LNCaP clone FGC (cell line): ENCODE data around the gene LEMD1.

Experiments
- DNase-seq: peaks from one replicate; pipeline ENCODE4 v3.0.0-alpha.2; 2011; ENCODE audit warnings: low read depth
- H3K4me3 ChIP-seq: 2 replicates; pipeline ENCODE4 v1.5.1; 2011; ENCODE audit warnings: mild to moderate bottlenecking, low read depth, low read length, control low read depth
- CTCF ChIP-seq: IDR thresholded peaks from 2 replicates; pipeline ENCODE4 v1.5.1; 2012; ENCODE audit warnings: mild to moderate bottlenecking; ENCODE audit not compliant: control insufficient read depth, insufficient read depth; ENCODE audit errors: extremely low read depth

LEMD1 gene

DNA sequence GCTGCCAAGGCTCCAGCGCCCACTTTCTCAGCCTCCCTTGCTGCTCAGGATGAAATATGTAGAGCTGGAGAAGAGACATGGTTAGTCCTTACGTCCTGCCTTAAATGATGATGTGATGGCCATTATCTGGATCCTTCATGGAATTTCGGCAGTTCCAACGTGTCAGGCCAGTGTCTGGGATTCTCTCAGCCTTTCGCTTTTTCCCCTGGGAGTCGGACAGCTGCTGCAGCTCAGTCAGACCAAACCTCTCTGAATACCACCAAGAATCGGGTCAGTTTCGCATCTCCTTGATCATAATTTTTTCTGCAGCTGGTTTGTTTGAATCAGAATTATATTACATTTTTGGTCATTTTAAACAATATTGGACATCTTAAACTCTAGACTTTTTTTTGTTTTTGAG, 42.8 kb downstream of the LEMD1 start:
- no peak for DNase-seq
- no peak for TF ChIP-seq CTCF
- no peak overlapping the region for H3K4me3 ChIP-seq

GRCh38 chr1:205377355-205377754, 44.5 kb downstream of the LEMD1 start:
- no peak for DNase-seq
- no peak for TF ChIP-seq CTCF
- no peak overlapping the region for H3K4me3 ChIP-seq

DNA sequence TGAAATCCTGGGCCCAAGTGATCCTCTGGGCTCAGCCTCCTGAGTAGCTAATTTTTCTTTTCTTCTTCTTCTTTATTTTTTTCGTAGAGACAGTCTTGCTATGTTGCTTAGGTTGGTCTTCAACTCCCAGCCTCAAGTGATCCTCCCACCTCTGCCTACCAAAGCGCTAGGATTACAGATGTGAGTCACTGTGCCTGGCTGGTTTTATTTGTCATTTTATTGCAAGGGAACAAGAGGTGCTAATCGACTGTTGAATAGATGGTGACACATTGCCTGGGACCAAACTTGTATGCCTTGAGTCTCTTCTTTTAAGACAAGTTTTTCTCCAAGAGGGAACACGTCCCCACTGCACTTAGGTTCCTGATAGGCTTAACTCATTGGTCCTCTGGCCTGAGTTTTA, 45.1 kb downstream of the LEMD1 start:
- DNase-seq: no peak
- no peak for TF ChIP-seq CTCF
- no peak overlapping the region for H3K4me3 ChIP-seq

GRCh38 chr1:205375835-205376545, 45.9 kb downstream of the LEMD1 start:
- H3K4me3 ChIP-seq: no peak overlapping the region
- peak; percentile 46 for DNase-seq
- TF ChIP-seq CTCF: no peak

GRCh38 chr1:205374210-205375078, 47.4 kb downstream of the LEMD1 start:
- no peak for TF ChIP-seq CTCF
- DNase-seq: no peak
- no peak overlapping the region for H3K4me3 ChIP-seq

- H3K4me3 ChIP-seq: no peak overlapping the region
- no peak for TF ChIP-seq CTCF
- DNase-seq: no peak
Measured at GRCh38 chr1:205373798-205374175, 48.1 kb downstream of the LEMD1 start.
